Trophoblast cell (in vitro differentiated cells and primary cell): ENCODE data around the gene SLFN11.
"Not testable (repeated sequence)": the region's sequence is repeated elsewhere in the genome, so short reads cannot be mapped to it uniquely, and the experiment has no call there.

Source experiments
- DNase-seq, 2 donors: peaks; one replicate each; pipeline ENCODE4 v3.0.0-alpha.2; 2016
- H2AFZ ChIP-seq: 2 replicates; pipeline ENCODE4 v1.6.1; 2013; ENCODE audit warnings: low read length, moderate library complexity, mild to moderate bottlenecking; ENCODE audit not compliant: insufficient read depth, poor library complexity
- H2AK5ac ChIP-seq: 2 replicates; pipeline ENCODE4 v1.6.1; 2013; ENCODE audit warnings: mild to moderate bottlenecking, low read length
- H2BK120ac ChIP-seq: 2 replicates; pipeline ENCODE4 v1.6.1; 2013; ENCODE audit warnings: low read length, mild to moderate bottlenecking, moderate library complexity; ENCODE audit not compliant: insufficient read depth, poor library complexity
- H2BK12ac ChIP-seq: 2 replicates; pipeline ENCODE4 v1.6.1; 2013; ENCODE audit warnings: mild to moderate bottlenecking, low read length, moderate library complexity
- H2BK5ac ChIP-seq: 2 replicates; pipeline ENCODE4 v1.6.1; 2013; ENCODE audit warnings: low read length, low read depth, moderate library complexity, mild to moderate bottlenecking; ENCODE audit not compliant: poor library complexity
- H3K14ac ChIP-seq: 2 replicates; pipeline ENCODE4 v1.6.1; 2013; ENCODE audit warnings: mild to moderate bottlenecking, low read length
- H3K18ac ChIP-seq: 2 replicates; pipeline ENCODE4 v1.6.1; 2013; ENCODE audit warnings: mild to moderate bottlenecking, low read length
- H3K23ac ChIP-seq: 2 replicates; pipeline ENCODE4 v1.6.1; 2013; ENCODE audit warnings: low read length
- H3K27ac ChIP-seq: 2 replicates; pipeline ENCODE4 v1.5.1; 2013; ENCODE audit warnings: low read depth, mild to moderate bottlenecking, inconsistent platforms, low read length, moderate library complexity
- H3K27me3 ChIP-seq: 2 replicates; pipeline ENCODE4 v1.6.1; 2013; ENCODE audit warnings: inconsistent platforms, mild to moderate bottlenecking, low read length, moderate library complexity; ENCODE audit not compliant: insufficient read depth
- H3K36me3 ChIP-seq, 2 experiments: 1 replicate in 1 of 2; 2 replicates in 1 of 2; pipeline ENCODE4 v1.6.1; 2013; ENCODE audit warnings: low read length in 2 of 2, mild to moderate bottlenecking in 2 of 2, moderate library complexity in 1 of 2; ENCODE audit not compliant: insufficient read depth in 2 of 2, control insufficient read depth in 1 of 2
- H3K4ac ChIP-seq: 2 replicates; pipeline ENCODE4 v1.6.1; 2013; ENCODE audit warnings: low read depth, mild to moderate bottlenecking, low read length, moderate library complexity
- H3K4me1 ChIP-seq, 2 experiments: 1 replicate in 1 of 2; 2 replicates in 1 of 2; pipeline ENCODE4 v1.6.1; 2013; ENCODE audit warnings: low read length in 2 of 2, mild to moderate bottlenecking in 2 of 2, moderate library complexity in 1 of 2; ENCODE audit not compliant: insufficient read depth in 2 of 2, control insufficient read depth in 1 of 2
- H3K4me2 ChIP-seq: 2 replicates; pipeline ENCODE4 v1.6.1; 2013; ENCODE audit warnings: inconsistent platforms, mild to moderate bottlenecking, low read length, moderate library complexity
- H3K4me3 ChIP-seq: 2 replicates; pipeline ENCODE4 v1.5.1; 2013; ENCODE audit warnings: mild to moderate bottlenecking, low read depth, low read length, inconsistent platforms
- H3K79me1 ChIP-seq: one replicate; pipeline ENCODE4 v1.6.1; 2013; ENCODE audit warnings: low read length
- H3K79me2 ChIP-seq: 2 replicates; pipeline ENCODE4 v1.6.1; 2013; ENCODE audit warnings: low read length, mild to moderate bottlenecking; ENCODE audit not compliant: control insufficient read depth, insufficient read depth, poor library complexity
- H3K9ac ChIP-seq: 2 replicates; pipeline ENCODE4 v1.6.1; 2013; ENCODE audit warnings: mild to moderate bottlenecking, low read length
- H3K9me3 ChIP-seq: 2 replicates; pipeline ENCODE4 v1.6.1; 2013; ENCODE audit warnings: low read depth, mild to moderate bottlenecking, control low read depth, inconsistent platforms, low read length; ENCODE audit not compliant: insufficient read depth
- H4K12ac ChIP-seq: 2 replicates; pipeline ENCODE4 v1.6.1; 2013; ENCODE audit warnings: low read depth, mild to moderate bottlenecking, low read length, moderate library complexity
- H4K8ac ChIP-seq: 2 replicates; pipeline ENCODE4 v1.6.1; 2013; ENCODE audit warnings: low read depth, mild to moderate bottlenecking, low read length, moderate library complexity
- H4K91ac ChIP-seq: one replicate; pipeline ENCODE4 v1.6.1; 2013; ENCODE audit warnings: low read depth, mild to moderate bottlenecking, low read length, moderate library complexity
- WGBS: extraction: QIAGEN DNeasy Blood & Tissue Kit; methylation state at CpG from one replicate; pipeline ENCODE4 v1.1.7; 2013; ENCODE audit warnings: missing lambda C conversion rate; ENCODE audit not compliant: insufficient read length, insufficient coverage; ENCODE audit errors: extremely low coverage; 5-methylcytosine and 5-hydroxymethylcytosine counted together

SLFN11 gene

GRCh38 chr17:35313875-35314409, 59.5 kb downstream of the SLFN11 start:
- Histone ChIP-seq H2BK12ac (no peak overlapping the region), H2AK5ac (no peak overlapping the region)

GRCh38 chr17:35312790-35313711, 60.4 kb downstream of the SLFN11 start:
- peak overlapping the region; percentile 37 for H4K8ac ChIP-seq
- H3K27me3 ChIP-seq: no peaks in the 10 kb centered on the region
- no peak overlapping the region for H3K23ac ChIP-seq
- H3K36me3 ChIP-seq: no peaks in the 10 kb centered on the region
- H2BK5ac ChIP-seq: no peak overlapping the region
- no peak overlapping the region for H2BK12ac ChIP-seq
- no peak overlapping the region for H2BK120ac ChIP-seq
- no peak overlapping the region for H3K27ac ChIP-seq
- peaks cover 4% of the 10 kb centered on the region for H3K9me3 ChIP-seq
- peak overlapping the region; percentile 8 for H4K91ac ChIP-seq
- peaks cover 6 to 17% of the 10 kb centered on the region in 2 experiments for H3K4me1 ChIP-seq
- no peaks in the 10 kb centered on the region for H3K79me1 ChIP-seq
- H3K4ac ChIP-seq: no peak overlapping the region
- no peaks in the 10 kb centered on the region for H3K79me2 ChIP-seq
- H3K4me3 ChIP-seq: no peak overlapping the region
- WGBS: no CpG with 5 or more reads among the region's 20 CpGs
- H3K18ac ChIP-seq: no peak overlapping the region
- DNase-seq: peak; percentile 35 to 81
- H2AFZ ChIP-seq: peak overlapping the region; percentile 38
- H3K4me2 ChIP-seq: peak overlapping the region; percentile 74
- H3K14ac ChIP-seq: no peak overlapping the region
- no peak overlapping the region for H3K9ac ChIP-seq
- no peak overlapping the region for H2AK5ac ChIP-seq
- H4K12ac ChIP-seq: no peak overlapping the region

More at GRCh38 chr17:35313875-35314409, 59.5 kb downstream of the SLFN11 start:
- DNase-seq: no peak
- H3K9me3 ChIP-seq: peaks cover 4% of the 10 kb centered on the region
- no peak overlapping the region for H3K14ac ChIP-seq
- H3K4me2 ChIP-seq: peak overlapping the region; percentile 74
- H3K9ac ChIP-seq: no peak overlapping the region
- H3K79me2 ChIP-seq: no peaks in the 10 kb centered on the region
- peak overlapping the region; percentile 23 for H2AFZ ChIP-seq
- H3K27ac ChIP-seq: no peak overlapping the region
- H3K23ac ChIP-seq: no peak overlapping the region
- no CpG with 5 or more reads among the region's 19 CpGs for WGBS
- H3K79me1 ChIP-seq: no peaks in the 10 kb centered on the region
- H2BK120ac ChIP-seq: no peak overlapping the region
- no peak overlapping the region for H3K4me3 ChIP-seq
- H4K12ac ChIP-seq: no peak overlapping the region
- no peak overlapping the region for H2BK5ac ChIP-seq
- H3K18ac ChIP-seq: no peak overlapping the region
- H3K4me1 ChIP-seq: peaks cover 6 to 17% of the 10 kb centered on the region in 2 experiments
- H3K4ac ChIP-seq: no peak overlapping the region
- no peak overlapping the region for H4K91ac ChIP-seq
- H4K8ac ChIP-seq: no peak overlapping the region
- H3K27me3 ChIP-seq: no peaks in the 10 kb centered on the region
- no peaks in the 10 kb centered on the region for H3K36me3 ChIP-seq

GRCh38 chr17:35312346-35312745, 61.1 kb downstream of the SLFN11 start:
- no peak overlapping the region for H3K14ac ChIP-seq
- no peaks in the 10 kb centered on the region for H3K79me1 ChIP-seq
- no peak overlapping the region for H3K27ac ChIP-seq
- H3K4me3 ChIP-seq: no peak overlapping the region
- no peaks in the 10 kb centered on the region for H3K36me3 ChIP-seq
- H3K9ac ChIP-seq: no peak overlapping the region
- WGBS: no CpG with 5 or more reads among the region's 3 CpGs
- no peak overlapping the region for H4K91ac ChIP-seq
- H3K9me3 ChIP-seq: peaks cover 4% of the 10 kb centered on the region
- H3K4ac ChIP-seq: no peak overlapping the region
- H3K4me1 ChIP-seq: peaks cover 6 to 17% of the 10 kb centered on the region in 2 experiments
- H3K23ac ChIP-seq: no peak overlapping the region
- no peak overlapping the region for H2AK5ac ChIP-seq
- peak; percentile 67 to 96 for DNase-seq
- H2AFZ ChIP-seq: no peak overlapping the region
- H2BK12ac ChIP-seq: no peak overlapping the region
- no peak overlapping the region for H4K12ac ChIP-seq
- no peaks in the 10 kb centered on the region for H3K27me3 ChIP-seq
- no peak overlapping the region for H2BK5ac ChIP-seq
- H3K79me2 ChIP-seq: no peaks in the 10 kb centered on the region
- H3K18ac ChIP-seq: no peak overlapping the region
- no peak overlapping the region for H4K8ac ChIP-seq
- no peak overlapping the region for H3K4me2 ChIP-seq
- no peak overlapping the region for H2BK120ac ChIP-seq

GRCh38 chr17:35309345-35309744, 64.1 kb downstream of the SLFN11 start:
- not testable (repeated sequence) for H3K79me1 ChIP-seq, H2BK12ac ChIP-seq, H3K4ac ChIP-seq, H4K8ac ChIP-seq, H3K27ac ChIP-seq, H3K27me3 ChIP-seq, H3K4me2 ChIP-seq, H2BK120ac ChIP-seq, H3K36me3 ChIP-seq, H3K14ac ChIP-seq, H3K79me2 ChIP-seq, H3K23ac ChIP-seq, H3K4me3 ChIP-seq, H3K18ac ChIP-seq, H3K9ac ChIP-seq, H2AK5ac ChIP-seq, H3K9me3 ChIP-seq, H2AFZ ChIP-seq, H2BK5ac ChIP-seq, H4K91ac ChIP-seq, H4K12ac ChIP-seq
- peaks cover 5 to 15% of the 10 kb centered on the region in 2 experiments for H3K4me1 ChIP-seq
- DNase-seq: peak in 1 of 2 donors; percentile 9
- WGBS: no CpG with 5 or more reads among the region's 3 CpGs
